ENCODE results near the gene EZR.

Gene EZR

DNA sequence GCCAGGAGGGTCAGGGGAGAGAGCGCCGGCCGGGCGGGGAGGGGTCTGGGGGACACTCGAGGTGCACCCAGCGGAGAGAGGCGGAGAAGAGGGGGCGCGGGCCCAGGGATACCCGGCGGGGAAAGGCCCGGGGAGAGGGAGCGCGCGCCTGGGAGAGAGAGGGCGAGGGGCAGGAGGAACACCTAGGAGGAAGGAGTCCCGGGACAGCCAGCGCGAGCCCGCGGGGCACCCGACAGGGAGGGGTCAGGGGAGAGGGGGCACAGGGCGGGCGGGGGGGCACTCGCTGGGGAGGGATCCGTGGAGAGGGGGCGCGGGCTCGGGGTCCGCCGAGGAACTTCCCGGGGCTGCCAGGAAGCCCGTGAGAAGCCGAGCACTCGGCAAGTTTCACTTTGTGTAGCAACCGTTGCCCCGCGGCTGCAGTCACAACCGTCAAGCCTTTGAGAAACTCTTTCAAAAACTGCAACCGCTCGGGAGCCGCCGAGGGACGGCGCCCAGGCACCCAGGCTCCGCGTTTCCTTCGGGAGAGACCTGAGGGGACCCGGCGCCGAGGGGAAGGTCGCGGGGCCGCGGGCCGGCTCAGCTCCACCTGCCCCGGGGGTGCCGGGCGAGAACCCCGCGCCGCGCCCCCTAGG, 471 bp downstream of the EZR start:
- peak; percentile 53 to 57 (median 56) for DNase-seq
- peak overlapping the region; percentile 73 for H3K4me3 ChIP-seq (ENCODE audit: insufficient read depth, low read depth, low read length, poor library complexity, severe bottlenecking)
- no peaks in the 10 kb centered on the region for H3K36me3 ChIP-seq (ENCODE audit: control insufficient read depth, insufficient read depth, low read length)
- H3K4me1 ChIP-seq (ENCODE audit: control insufficient read depth, insufficient read depth, low read length, poor library complexity, severe bottlenecking), result peaks cover 28% of the 10 kb centered on the region
- peak overlapping the region; percentile 97 for H3K27ac ChIP-seq (ENCODE audit: insufficient read depth, low read length, poor library complexity, severe bottlenecking)
- no peaks in the 10 kb centered on the region for H3K27me3 ChIP-seq (replicated peaks; ENCODE audit: control insufficient read depth, insufficient read depth, low read length, poor library complexity, severe bottlenecking)
- H3K9me3 ChIP-seq (ENCODE audit: control insufficient read depth, low read length), result no peaks in the 10 kb centered on the region

DNA sequence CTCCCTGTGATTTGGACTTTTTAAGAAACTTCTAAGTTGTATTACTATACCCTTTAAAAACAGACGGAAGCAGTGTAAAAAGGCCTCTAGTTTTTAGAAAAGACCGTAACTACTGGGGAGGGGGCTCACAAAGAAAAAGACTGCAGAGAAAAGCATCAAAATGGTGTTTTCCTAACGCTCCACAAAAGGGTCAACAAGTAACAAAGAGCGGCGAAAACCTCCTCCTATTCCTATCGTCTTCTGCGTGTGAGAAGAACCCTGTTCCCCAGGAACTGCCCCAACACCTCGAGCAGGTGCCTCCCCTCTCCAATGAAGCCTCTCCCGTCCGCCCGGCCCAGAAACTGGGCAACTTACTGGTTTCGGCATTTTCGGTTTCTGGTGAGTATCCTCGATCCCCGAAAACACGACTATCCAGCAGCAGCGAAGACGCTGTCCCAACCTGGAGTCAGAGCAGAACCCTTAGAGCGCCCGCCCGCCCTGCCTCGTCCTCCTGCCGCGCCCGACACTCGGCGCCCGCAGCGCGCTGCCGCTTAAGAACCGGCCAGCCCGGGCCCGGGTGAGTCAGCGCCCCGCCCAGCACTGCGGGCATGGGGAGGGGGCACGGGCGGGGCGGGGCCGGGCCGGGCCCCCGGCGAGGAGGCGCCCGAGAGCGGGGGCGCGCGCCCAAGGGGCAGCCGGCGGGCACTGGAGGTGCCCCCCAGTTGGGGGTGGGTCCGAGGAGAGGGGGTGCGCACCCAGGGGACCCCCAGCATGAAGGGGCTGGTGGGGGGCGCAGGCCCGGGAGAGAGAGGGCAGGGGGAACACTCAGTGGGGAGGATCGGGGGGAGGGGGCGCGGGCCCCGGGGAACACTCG, 1.2 kb downstream of the EZR start:
- Histone ChIP-seq H3K36me3 (ENCODE audit: control insufficient read depth, insufficient read depth, low read length) (no peaks in the 10 kb centered on the region), H3K4me1 (ENCODE audit: control insufficient read depth, insufficient read depth, low read length, poor library complexity, severe bottlenecking) (peaks cover 34% of the 10 kb centered on the region), H3K9me3 (ENCODE audit: control insufficient read depth, low read length) (no peaks in the 10 kb centered on the region), H3K27me3 (replicated peaks; ENCODE audit: control insufficient read depth, insufficient read depth, low read length, poor library complexity, severe bottlenecking) (no peaks in the 10 kb centered on the region), H3K27ac (ENCODE audit: insufficient read depth, low read length, poor library complexity, severe bottlenecking) (peak overlapping the region; percentile 97), H3K4me3 (ENCODE audit: insufficient read depth, low read depth, low read length, poor library complexity, severe bottlenecking) (peak overlapping the region; percentile 73)
- DNase-seq, result peak; percentile 71 to 76 (median 75)

DNA sequence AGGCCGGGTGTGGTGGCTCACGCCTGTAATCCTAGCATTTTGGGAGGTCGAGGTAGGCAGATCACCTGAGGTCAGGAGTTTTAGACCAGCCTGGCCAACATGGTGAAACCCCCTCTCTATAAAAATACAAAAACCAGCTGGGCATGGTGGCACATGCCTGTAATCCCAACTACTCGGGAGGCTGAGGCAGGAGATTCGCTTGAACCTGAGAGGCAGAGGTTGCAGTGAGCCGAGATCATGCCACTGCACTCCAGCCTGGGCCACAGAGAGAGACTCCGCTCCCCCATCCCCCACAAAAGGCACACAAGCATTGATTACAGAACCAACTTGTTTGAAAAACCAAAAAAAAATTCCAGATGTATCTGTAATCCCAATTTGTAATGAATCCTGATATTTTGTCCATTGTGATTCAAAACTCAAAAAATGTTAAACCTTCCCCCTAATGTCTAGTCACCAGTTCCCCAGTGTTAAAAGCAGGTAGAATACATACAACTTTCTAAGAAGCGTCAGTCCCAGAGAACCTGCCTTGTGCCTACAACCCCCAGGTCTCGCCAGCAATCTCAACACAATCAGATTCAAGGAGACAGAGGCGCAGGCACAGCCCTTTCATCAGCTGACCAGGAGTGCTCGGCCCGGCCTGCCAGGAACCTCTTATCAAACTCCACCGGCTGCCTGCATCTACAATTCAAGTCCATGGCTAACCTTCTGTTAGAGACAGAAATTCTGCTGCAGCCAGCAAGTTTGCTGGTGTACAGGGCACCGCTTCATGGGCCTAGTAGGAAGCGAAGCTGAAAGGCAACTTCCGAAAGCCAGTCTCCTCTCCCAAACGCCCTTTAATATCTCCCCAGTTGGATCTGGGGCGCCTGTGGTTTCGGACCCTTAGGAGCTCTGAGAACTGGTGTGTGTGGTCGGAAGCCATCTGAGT, 2.1 kb downstream of the EZR start:
- peaks cover 42% of the 10 kb centered on the region for H3K4me1 ChIP-seq (ENCODE audit: control insufficient read depth, insufficient read depth, low read length, poor library complexity, severe bottlenecking)
- no peaks in the 10 kb centered on the region for H3K27me3 ChIP-seq (replicated peaks; ENCODE audit: control insufficient read depth, insufficient read depth, low read length, poor library complexity, severe bottlenecking)
- no peaks in the 10 kb centered on the region for H3K9me3 ChIP-seq (ENCODE audit: control insufficient read depth, low read length)
- H3K27ac ChIP-seq (ENCODE audit: insufficient read depth, low read length, poor library complexity, severe bottlenecking), result peak overlapping the region; percentile 97
- H3K36me3 ChIP-seq (ENCODE audit: control insufficient read depth, insufficient read depth, low read length), result no peaks in the 10 kb centered on the region
- H3K4me3 ChIP-seq (ENCODE audit: insufficient read depth, low read depth, low read length, poor library complexity, severe bottlenecking), result peak overlapping the region; percentile 73
- peak in 2 of 3 donors; percentile 14 to 25 for DNase-seq

DNA sequence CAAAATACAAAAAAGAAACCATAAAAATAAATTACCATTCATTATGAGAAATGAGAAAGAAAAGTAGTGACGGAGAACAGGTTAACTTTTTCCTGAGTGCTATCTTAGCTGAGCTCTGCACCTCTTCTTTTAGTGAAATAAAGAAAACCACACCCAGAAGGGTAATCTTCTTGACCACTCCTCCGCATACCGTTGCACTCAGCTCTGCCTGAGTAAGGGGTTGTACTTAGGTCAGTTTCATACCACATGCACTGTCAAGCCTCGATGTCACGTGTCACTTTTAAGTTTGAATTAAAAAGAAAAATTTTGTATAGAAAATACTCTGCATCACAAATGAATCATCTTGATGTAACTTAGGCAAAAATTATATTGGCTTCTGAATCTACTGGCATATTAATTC, 2.8 kb downstream of the EZR start:
- peak overlapping the region; percentile 73 for H3K4me3 ChIP-seq (ENCODE audit: insufficient read depth, low read depth, low read length, poor library complexity, severe bottlenecking)
- peak overlapping the region; percentile 97 for H3K27ac ChIP-seq (ENCODE audit: insufficient read depth, low read length, poor library complexity, severe bottlenecking)
- no peak for DNase-seq
- no peaks in the 10 kb centered on the region for H3K27me3 ChIP-seq (replicated peaks; ENCODE audit: control insufficient read depth, insufficient read depth, low read length, poor library complexity, severe bottlenecking)
- H3K4me1 ChIP-seq (ENCODE audit: control insufficient read depth, insufficient read depth, low read length, poor library complexity, severe bottlenecking), result peaks cover 49% of the 10 kb centered on the region
- no peaks in the 10 kb centered on the region for H3K9me3 ChIP-seq (ENCODE audit: control insufficient read depth, low read length)
- peaks cover 3% of the 10 kb centered on the region for H3K36me3 ChIP-seq (ENCODE audit: control insufficient read depth, insufficient read depth, low read length)

DNA sequence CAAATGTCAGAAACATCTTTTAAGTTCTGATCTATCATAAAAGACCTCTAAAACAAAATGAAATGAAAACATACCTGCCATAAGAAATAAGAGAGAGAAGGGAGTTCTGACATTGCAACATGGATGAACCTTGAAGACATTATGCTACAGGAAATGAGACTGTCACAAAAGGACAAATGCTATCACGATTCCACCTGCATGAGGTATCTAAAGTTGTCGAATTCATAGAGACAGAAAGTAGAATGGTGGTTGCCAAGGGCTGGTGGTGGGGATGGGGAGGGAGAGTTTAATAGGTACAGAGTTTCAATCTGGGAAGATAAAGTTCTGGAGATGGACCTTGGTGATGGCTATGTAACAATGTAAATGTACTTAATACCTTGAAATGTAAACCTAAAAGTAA, 3.3 kb downstream of the EZR start:
- no peaks in the 10 kb centered on the region for H3K27me3 ChIP-seq (replicated peaks; ENCODE audit: control insufficient read depth, insufficient read depth, low read length, poor library complexity, severe bottlenecking)
- peak overlapping the region; percentile 97 for H3K27ac ChIP-seq (ENCODE audit: insufficient read depth, low read length, poor library complexity, severe bottlenecking)
- no peaks in the 10 kb centered on the region for H3K9me3 ChIP-seq (ENCODE audit: control insufficient read depth, low read length)
- H3K36me3 ChIP-seq (ENCODE audit: control insufficient read depth, insufficient read depth, low read length), result peaks cover 3% of the 10 kb centered on the region
- peaks cover 51% of the 10 kb centered on the region for H3K4me1 ChIP-seq (ENCODE audit: control insufficient read depth, insufficient read depth, low read length, poor library complexity, severe bottlenecking)
- DNase-seq, result no peak
- H3K4me3 ChIP-seq (ENCODE audit: insufficient read depth, low read depth, low read length, poor library complexity, severe bottlenecking), result peak overlapping the region; percentile 73

DNA sequence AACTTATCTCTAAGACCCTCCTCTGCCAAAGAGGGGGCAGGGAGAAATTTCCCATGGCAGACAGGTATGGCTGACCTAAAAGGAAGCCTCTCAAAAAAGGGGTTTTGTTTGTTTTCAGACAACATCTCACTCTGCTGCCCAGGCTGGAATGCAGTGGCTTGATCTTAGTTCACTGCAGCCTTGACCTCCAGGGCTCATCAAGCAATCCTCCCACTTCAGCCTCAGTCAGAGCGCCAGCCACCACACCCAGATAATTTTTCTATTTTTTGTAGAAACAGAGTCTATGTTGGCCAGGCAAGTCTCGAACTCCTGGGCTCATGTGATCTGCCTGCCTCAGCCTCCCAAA, 3.8 kb downstream of the EZR start:
- Histone ChIP-seq H3K36me3 (ENCODE audit: control insufficient read depth, insufficient read depth, low read length) (peaks cover 3% of the 10 kb centered on the region), H3K4me3 (ENCODE audit: insufficient read depth, low read depth, low read length, poor library complexity, severe bottlenecking) (peak overlapping the region; percentile 73), H3K27ac (ENCODE audit: insufficient read depth, low read length, poor library complexity, severe bottlenecking) (peak overlapping the region; percentile 97), H3K9me3 (ENCODE audit: control insufficient read depth, low read length) (no peaks in the 10 kb centered on the region), H3K27me3 (replicated peaks; ENCODE audit: control insufficient read depth, insufficient read depth, low read length, poor library complexity, severe bottlenecking) (no peaks in the 10 kb centered on the region), H3K4me1 (ENCODE audit: control insufficient read depth, insufficient read depth, low read length, poor library complexity, severe bottlenecking) (peaks cover 56% of the 10 kb centered on the region)
- no peak for DNase-seq

DNA sequence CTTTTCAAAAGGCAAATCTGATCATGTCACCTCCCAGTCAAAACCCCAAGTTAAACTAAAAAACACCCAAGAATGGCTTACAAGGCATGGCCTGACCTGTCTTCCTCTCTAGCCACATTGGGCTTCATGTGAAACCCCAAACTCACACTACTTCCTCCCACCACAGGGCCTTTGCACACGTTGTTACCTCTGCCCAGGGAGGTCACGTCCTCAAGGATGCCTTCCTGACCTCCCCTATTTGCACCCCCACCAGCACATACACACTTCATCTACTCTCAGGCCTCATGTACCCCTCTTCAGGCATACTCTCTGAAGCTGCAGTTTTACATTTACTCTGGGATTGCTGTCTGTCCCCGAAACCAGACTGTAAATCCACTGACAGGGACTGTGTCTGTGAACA, 6.1 kb downstream of the EZR start:
- H3K9me3 ChIP-seq (ENCODE audit: control insufficient read depth, low read length), result no peaks in the 10 kb centered on the region
- no peaks in the 10 kb centered on the region for H3K27me3 ChIP-seq (replicated peaks; ENCODE audit: control insufficient read depth, insufficient read depth, low read length, poor library complexity, severe bottlenecking)
- peaks cover 11% of the 10 kb centered on the region for H3K36me3 ChIP-seq (ENCODE audit: control insufficient read depth, insufficient read depth, low read length)
- DNase-seq, result no peak
- peaks cover 64% of the 10 kb centered on the region for H3K4me1 ChIP-seq (ENCODE audit: control insufficient read depth, insufficient read depth, low read length, poor library complexity, severe bottlenecking)
- peak overlapping the region; percentile 41 for H3K4me3 ChIP-seq (ENCODE audit: insufficient read depth, low read depth, low read length, poor library complexity, severe bottlenecking)
- peak overlapping the region; percentile 59 for H3K27ac ChIP-seq (ENCODE audit: insufficient read depth, low read length, poor library complexity, severe bottlenecking)

DNA sequence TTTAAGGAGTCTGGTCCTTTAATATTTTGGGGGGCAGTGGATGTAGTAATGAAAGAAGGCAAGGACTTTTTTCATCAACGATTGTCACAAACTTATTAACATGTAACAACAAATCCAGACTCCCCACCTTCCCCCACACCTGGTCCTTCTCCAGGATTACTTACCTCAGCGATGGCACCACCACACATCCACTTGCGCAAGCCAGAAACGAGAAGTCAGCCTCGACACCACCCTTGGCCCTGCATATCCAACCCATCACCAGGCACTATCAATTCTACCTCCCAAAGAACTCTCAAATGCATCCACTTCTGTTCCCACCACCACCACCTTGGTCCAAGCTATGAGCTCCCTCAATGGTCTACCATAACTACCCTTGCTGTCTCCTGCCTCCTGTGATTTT, 6.6 kb downstream of the EZR start:
- Histone ChIP-seq H3K27ac (ENCODE audit: insufficient read depth, low read length, poor library complexity, severe bottlenecking) (no peak overlapping the region), H3K9me3 (ENCODE audit: control insufficient read depth, low read length) (no peaks in the 10 kb centered on the region), H3K27me3 (replicated peaks; ENCODE audit: control insufficient read depth, insufficient read depth, low read length, poor library complexity, severe bottlenecking) (no peaks in the 10 kb centered on the region), H3K4me3 (ENCODE audit: insufficient read depth, low read depth, low read length, poor library complexity, severe bottlenecking) (no peak overlapping the region), H3K36me3 (ENCODE audit: control insufficient read depth, insufficient read depth, low read length) (peaks cover 14% of the 10 kb centered on the region), H3K4me1 (ENCODE audit: control insufficient read depth, insufficient read depth, low read length, poor library complexity, severe bottlenecking) (peaks cover 68% of the 10 kb centered on the region)
- no peak for DNase-seq

DNA sequence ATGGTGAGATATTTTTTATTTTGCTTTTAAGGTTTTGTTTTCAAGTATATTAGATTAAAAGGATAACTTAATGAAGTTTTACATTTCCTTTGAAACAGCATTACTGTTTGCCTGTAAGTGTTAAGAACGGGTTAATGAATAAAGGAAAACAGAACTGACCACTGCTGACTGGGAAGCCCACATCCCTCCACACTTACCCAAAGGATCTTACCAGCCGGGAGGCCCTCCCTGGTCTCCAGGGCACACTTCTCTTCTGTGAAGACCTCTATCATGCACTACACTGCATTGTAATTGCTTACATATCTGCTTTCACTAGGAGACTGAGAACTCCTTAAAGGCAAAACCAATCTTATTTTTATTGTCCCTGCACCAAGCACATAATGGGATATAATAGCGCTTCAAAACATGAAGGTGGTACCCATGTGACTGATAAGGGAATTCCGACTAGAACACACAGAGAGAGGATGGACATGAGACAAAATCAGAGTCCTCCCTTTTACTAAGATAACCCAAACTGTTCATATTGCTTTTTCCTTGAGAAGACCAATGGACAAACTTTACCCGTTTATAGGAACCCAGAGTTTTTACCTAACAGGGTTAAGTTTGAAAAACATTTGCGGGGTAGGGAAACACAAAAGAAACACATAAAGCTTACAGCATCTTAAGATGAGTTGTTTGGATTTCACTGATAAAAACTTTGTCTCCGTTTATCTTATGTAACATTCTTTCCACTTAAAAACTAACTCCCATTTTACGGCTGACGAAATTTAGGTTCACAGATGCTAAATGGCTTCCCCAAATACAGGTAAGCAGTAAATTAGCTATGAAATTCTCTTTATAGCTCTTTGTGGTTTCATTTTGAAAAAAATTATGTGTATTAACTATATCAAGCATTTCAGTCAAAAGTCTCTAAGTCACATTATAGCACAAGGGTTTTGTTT, 8.7 kb downstream of the EZR start:
- Histone ChIP-seq H3K27me3 (replicated peaks; ENCODE audit: control insufficient read depth, insufficient read depth, low read length, poor library complexity, severe bottlenecking) (no peaks in the 10 kb centered on the region), H3K36me3 (ENCODE audit: control insufficient read depth, insufficient read depth, low read length) (peaks cover 14% of the 10 kb centered on the region), H3K9me3 (ENCODE audit: control insufficient read depth, low read length) (no peaks in the 10 kb centered on the region), H3K4me1 (ENCODE audit: control insufficient read depth, insufficient read depth, low read length, poor library complexity, severe bottlenecking) (peaks cover 70% of the 10 kb centered on the region), H3K4me3 (ENCODE audit: insufficient read depth, low read depth, low read length, poor library complexity, severe bottlenecking) (no peak overlapping the region), H3K27ac (ENCODE audit: insufficient read depth, low read length, poor library complexity, severe bottlenecking) (no peak overlapping the region)
- DNase-seq, result no peak
